Muscle of leg (tissue), 11 donors: ENCODE data around the gene SCYGR6. TPM values are rescaled to one million over a fixed set of nuclear protein-coding genes. Genes with fewer than 3 reads are reported as not detected.
A peak's percentile ranks its signal among the peaks of the same experiment; 100 is the strongest.

ENCODE experiments used
- DNase-seq: peaks from one replicate; pipeline ENCODE4 v3.0.0; 2013
- H3K27ac ChIP-seq: one replicate; pipeline ENCODE4 v1.5.1; 2013; ENCODE audit warnings: mild to moderate bottlenecking, low read length, control low read depth
- H3K27me3 ChIP-seq: one replicate; pipeline ENCODE4 v1.6.1; 2013; ENCODE audit warnings: low read length; ENCODE audit not compliant: control insufficient read depth, insufficient read depth
- H3K36me3 ChIP-seq: one replicate; pipeline ENCODE4 v1.6.1; 2013; ENCODE audit warnings: low read length; ENCODE audit not compliant: control insufficient read depth, insufficient read depth
- H3K4me1 ChIP-seq: one replicate; pipeline ENCODE4 v1.6.1; 2013; ENCODE audit warnings: low read length; ENCODE audit not compliant: control insufficient read depth, insufficient read depth
- H3K4me3 ChIP-seq: one replicate; pipeline ENCODE4 v1.5.1; 2013; ENCODE audit warnings: low read length, control low read depth
- H3K9me3 ChIP-seq: replicated peaks from 2 replicates; pipeline ENCODE4 v1.6.1; 2013; ENCODE audit warnings: low read depth, low read length; ENCODE audit not compliant: control insufficient read depth
- WGBS: methylation state at CpG from one replicate; pipeline ENCODE4 v1.1.5; 2013; ENCODE audit warnings: missing lambda C conversion rate; ENCODE audit not compliant: insufficient coverage; 5-methylcytosine and 5-hydroxymethylcytosine counted together
- polyA plus RNA-seq, 8 donors: library from polyadenylated mRNA; unstranded; fragments of 120-200 nt; gene quantifications; one replicate each; pipeline versions ENCODE4 v1.2.1 to v1.2.3, GENCODE V29; 2013; ENCODE audit warnings: inconsistent platforms in 1 of 8, low replicate concordance in 1 of 8; ENCODE audit not compliant: insufficient read length in 8 of 8, insufficient read depth in 1 of 8
- total RNA-seq: library from RNA; stranded (reverse); fragments of 120-200 nt; gene quantifications from one replicate; pipeline ENCODE4 v1.2.4, GENCODE V29; 2013

SCYGR6 gene
- total and polyA plus RNA-seq, 9 donors: not detected

- H3K27ac ChIP-seq: no peak overlapping the region
- no CpG with 5 or more reads among the region's 2 CpGs for WGBS
- no peak overlapping the region for H3K4me3 ChIP-seq
- H3K9me3 ChIP-seq: no peaks in the 10 kb centered on the region
- peaks cover 8% of the 10 kb centered on the region for H3K4me1 ChIP-seq
- no peaks in the 10 kb centered on the region for H3K36me3 ChIP-seq
- no peak for DNase-seq
- H3K27me3 ChIP-seq: peaks cover 9% of the 10 kb centered on the region
Measured at GRCh38 chr2:227716501-227716900, 8.1 kb downstream of the SCYGR6 start.

GRCh38 chr2:227713291-227713690 is 11.3 kb downstream of the SCYGR6 start:
- H3K36me3 ChIP-seq: no peaks in the 10 kb centered on the region
- peaks cover 9% of the 10 kb centered on the region for H3K27me3 ChIP-seq
- WGBS: no CpG with 5 or more reads among the region's 1 CpG

GRCh38 chr2:227710986-227711385 is 13.6 kb downstream of the SCYGR6 start:
- H3K4me3 ChIP-seq: no peak overlapping the region
- H3K27me3 ChIP-seq: no peaks in the 10 kb centered on the region
- H3K9me3 ChIP-seq: no peaks in the 10 kb centered on the region
- WGBS: 83% methylated on average over 5 of the region's 7 CpGs
- no peak for DNase-seq
- H3K4me1 ChIP-seq: no peaks in the 10 kb centered on the region
- no peaks in the 10 kb centered on the region for H3K36me3 ChIP-seq
- no peak overlapping the region for H3K27ac ChIP-seq

More at GRCh38 chr2:227713291-227713690, 11.3 kb downstream of the SCYGR6 start:
- H3K9me3 ChIP-seq: no peaks in the 10 kb centered on the region
- no peak overlapping the region for H3K4me3 ChIP-seq
- H3K27ac ChIP-seq: no peak overlapping the region
- DNase-seq: no peak
- H3K4me1 ChIP-seq: peaks cover 8% of the 10 kb centered on the region

- Histone ChIP-seq H3K4me3 (no peak overlapping the region), H3K27ac (no peak overlapping the region), H3K4me1 (no peaks in the 10 kb centered on the region), H3K9me3 (no peaks in the 10 kb centered on the region), H3K27me3 (no peaks in the 10 kb centered on the region), H3K36me3 (no peaks in the 10 kb centered on the region)
- no peak for DNase-seq
- WGBS: no CpG with 5 or more reads among the region's 6 CpGs
Measured at GRCh38 chr2:227707390-227707789, 17.2 kb downstream of the SCYGR6 start.

- Histone ChIP-seq H3K27me3 (no peaks in the 10 kb centered on the region), H3K9me3 (no peaks in the 10 kb centered on the region), H3K27ac (no peak overlapping the region), H3K4me3 (no peak overlapping the region), H3K36me3 (no peaks in the 10 kb centered on the region), H3K4me1 (no peaks in the 10 kb centered on the region)
- DNase-seq: no peak
- WGBS: 78% methylated on average over 3 of the region's 4 CpGs
Measured at GRCh38 chr2:227706859-227707258, 17.7 kb downstream of the SCYGR6 start.

- H3K36me3 ChIP-seq: no peaks in the 10 kb centered on the region
- 80% methylated on average over 1 of the region's 3 CpGs for WGBS
- no peak overlapping the region for H3K4me3 ChIP-seq
- no peaks in the 10 kb centered on the region for H3K27me3 ChIP-seq
- no peak overlapping the region for H3K27ac ChIP-seq
- no peaks in the 10 kb centered on the region for H3K9me3 ChIP-seq
- no peak for DNase-seq
- H3K4me1 ChIP-seq: no peaks in the 10 kb centered on the region
Measured at GRCh38 chr2:227703961-227704360, 20.6 kb downstream of the SCYGR6 start.

GRCh38 chr2:227703280-227703732 is 21.3 kb downstream of the SCYGR6 start:
- no peak overlapping the region for H3K4me3 ChIP-seq
- DNase-seq: peak; percentile 18
- no peak overlapping the region for H3K27ac ChIP-seq
- no peaks in the 10 kb centered on the region for H3K9me3 ChIP-seq
- H3K27me3 ChIP-seq: no peaks in the 10 kb centered on the region
- WGBS: no CpG with 5 or more reads among the region's 4 CpGs
- no peaks in the 10 kb centered on the region for H3K4me1 ChIP-seq
- H3K36me3 ChIP-seq: no peaks in the 10 kb centered on the region

GRCh38 chr2:227701556-227701955 is 23.0 kb downstream of the SCYGR6 start:
- DNase-seq: no peak
- Histone ChIP-seq H3K27ac (no peak overlapping the region), H3K27me3 (no peaks in the 10 kb centered on the region), H3K36me3 (no peaks in the 10 kb centered on the region), H3K9me3 (no peaks in the 10 kb centered on the region), H3K4me1 (no peaks in the 10 kb centered on the region), H3K4me3 (no peak overlapping the region)
- no CpG with 5 or more reads among the region's 3 CpGs for WGBS

- H3K36me3 ChIP-seq: no peaks in the 10 kb centered on the region
- H3K9me3 ChIP-seq: no peaks in the 10 kb centered on the region
- no peak overlapping the region for H3K4me3 ChIP-seq
- no peaks in the 10 kb centered on the region for H3K4me1 ChIP-seq
- H3K27ac ChIP-seq: no peak overlapping the region
- no CpG with 5 or more reads among the region's 2 CpGs for WGBS
- H3K27me3 ChIP-seq: no peaks in the 10 kb centered on the region
- no peak for DNase-seq
Measured at GRCh38 chr2:227696990-227697679, 27.4 kb downstream of the SCYGR6 start.

GRCh38 chr2:227687189-227687588 is 37.4 kb downstream of the SCYGR6 start:
- DNase-seq: no peak
- no peaks in the 10 kb centered on the region for H3K4me1 ChIP-seq
- H3K27me3 ChIP-seq: no peaks in the 10 kb centered on the region
- no peak overlapping the region for H3K4me3 ChIP-seq
- WGBS: no CpG with 5 or more reads among the region's 3 CpGs
- no peak overlapping the region for H3K27ac ChIP-seq
- no peaks in the 10 kb centered on the region for H3K36me3 ChIP-seq
- no peaks in the 10 kb centered on the region for H3K9me3 ChIP-seq

GRCh38 chr2:227684258-227684657 is 40.3 kb downstream of the SCYGR6 start:
- DNase-seq: no peak
- no CpG with 5 or more reads among the region's 5 CpGs for WGBS
- H3K4me3 ChIP-seq: no peak overlapping the region
- H3K9me3 ChIP-seq: no peaks in the 10 kb centered on the region
- no peaks in the 10 kb centered on the region for H3K36me3 ChIP-seq
- H3K27me3 ChIP-seq: no peaks in the 10 kb centered on the region
- no peaks in the 10 kb centered on the region for H3K4me1 ChIP-seq
- H3K27ac ChIP-seq: no peak overlapping the region
